ENCODE data around the gene UBE2L6.

DNA sequence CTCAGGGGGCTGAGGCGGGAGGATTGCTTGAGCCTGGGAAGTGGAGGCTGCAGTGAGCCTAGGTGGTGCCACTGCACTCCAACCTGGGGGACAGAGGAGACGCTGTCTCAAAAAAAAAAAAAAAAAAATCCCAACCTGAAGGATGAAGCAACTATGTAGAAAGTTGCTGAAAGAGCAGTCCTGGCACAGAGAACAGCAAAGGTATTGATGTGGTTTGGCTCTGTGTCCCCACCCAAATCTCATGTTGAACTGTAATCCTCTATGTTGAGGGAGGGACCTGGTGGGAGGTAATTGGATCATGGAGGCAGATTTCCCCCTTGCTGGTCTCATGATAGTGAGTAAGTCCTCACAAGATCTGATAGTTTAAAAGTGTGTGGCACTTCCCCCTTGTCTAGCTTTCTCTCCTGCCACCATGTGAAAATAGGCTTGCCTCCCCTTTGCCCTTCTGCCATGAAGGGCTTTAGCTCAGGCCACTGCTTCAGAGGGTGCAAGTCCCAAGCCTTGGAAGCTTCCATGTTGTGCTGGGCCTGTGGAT is 19.3 kb upstream of the UBE2L6 start:
- TF ChIP-seq, protein P1, sequence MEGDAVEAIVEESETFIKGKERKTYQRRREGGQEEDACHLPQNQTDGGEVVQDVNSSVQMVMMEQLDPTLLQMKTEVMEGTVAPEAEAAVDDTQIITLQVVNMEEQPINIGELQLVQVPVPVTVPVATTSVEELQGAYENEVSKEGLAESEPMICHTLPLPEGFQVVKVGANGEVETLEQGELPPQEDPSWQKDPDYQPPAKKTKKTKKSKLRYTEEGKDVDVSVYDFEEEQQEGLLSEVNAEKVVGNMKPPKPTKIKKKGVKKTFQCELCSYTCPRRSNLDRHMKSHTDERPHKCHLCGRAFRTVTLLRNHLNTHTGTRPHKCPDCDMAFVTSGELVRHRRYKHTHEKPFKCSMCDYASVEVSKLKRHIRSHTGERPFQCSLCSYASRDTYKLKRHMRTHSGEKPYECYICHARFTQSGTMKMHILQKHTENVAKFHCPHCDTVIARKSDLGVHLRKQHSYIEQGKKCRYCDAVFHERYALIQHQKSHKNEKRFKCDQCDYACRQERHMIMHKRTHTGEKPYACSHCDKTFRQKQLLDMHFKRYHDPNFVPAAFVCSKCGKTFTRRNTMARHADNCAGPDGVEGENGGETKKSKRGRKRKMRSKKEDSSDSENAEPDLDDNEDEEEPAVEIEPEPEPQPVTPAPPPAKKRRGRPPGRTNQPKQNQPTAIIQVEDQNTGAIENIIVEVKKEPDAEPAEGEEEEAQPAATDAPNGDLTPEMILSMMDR (IDR thresholded peaks at IDR 0.05) = no peak
- TF ChIP-seq POLR2A (IDR thresholded peaks at IDR 0.05) = no peak
- no peak for TF ChIP-seq POLR2AphosphoS5 (IDR thresholded peaks at IDR 0.05)

Measured in stomach (tissue), 4 donors.